Neural crest cell (in vitro differentiated cells): Measurements from ENCODE around the gene GARIN5B. TPM values are rescaled to one million over a fixed set of nuclear protein-coding genes. Genes with fewer than 3 reads are reported as not detected.

Experiments used
- DNase-seq: peaks from one replicate; pipeline ENCODE4 v3.0.0; 2021; ENCODE audit warnings: low read depth, mixed read lengths, low spot score
- H3K27ac Mint-ChIP-seq: one replicate; pipeline ENCODE4 v1.8.0; 2021; ENCODE audit warnings: mild to moderate bottlenecking, mixed read lengths; ENCODE audit not compliant: unreplicated experiment
- H3K27me3 Mint-ChIP-seq: 2 replicates; pipeline ENCODE4 v1.8.0; 2021; ENCODE audit warnings: low read depth, mild to moderate bottlenecking, mixed read lengths
- H3K36me3 Mint-ChIP-seq: 2 replicates; pipeline ENCODE4 v1.8.0; 2021; ENCODE audit warnings: low read depth, mild to moderate bottlenecking, mixed read lengths
- H3K4me1 Mint-ChIP-seq: 2 replicates; pipeline ENCODE4 v1.8.0; 2021; ENCODE audit warnings: mixed read lengths
- H3K4me3 Mint-ChIP-seq: one replicate; pipeline ENCODE4 v1.8.0; 2021; ENCODE audit warnings: mild to moderate bottlenecking, mixed read lengths
- H3K9me3 Mint-ChIP-seq: 2 replicates; pipeline ENCODE4 v1.8.0; 2021; ENCODE audit warnings: mixed read lengths
- CTCF ChIP-seq: fragments of 200-600 bp; sonication (generic); conservative IDR thresholded peaks from 2 replicates; pipeline ENCODE4 v1.5.0; 2021; ENCODE audit warnings: antibody characterized with exemption, mild to moderate bottlenecking
- total RNA-seq: library from RNA; stranded (reverse); gene quantifications from 2 replicates; pipeline ENCODE4 v1.2.1, GENCODE V29; 2021

GARIN5B gene
- total RNA-seq, 1 donor from 2014 or later: not detected

GRCh38 chr19:55391191-55391670 lies 28.2 kb upstream of the GARIN5B start:
- H3K9me3 Mint-ChIP-seq: no peaks in the 10 kb centered on the region
- peaks cover 59% of the 10 kb centered on the region for H3K4me1 Mint-ChIP-seq
- TF ChIP-seq CTCF: no peak
- DNase-seq: no peak
- peak overlapping the region; percentile 80 for H3K4me3 Mint-ChIP-seq
- H3K36me3 Mint-ChIP-seq: peaks cover 7% of the 10 kb centered on the region
- peaks cover 3% of the 10 kb centered on the region for H3K27me3 Mint-ChIP-seq
- H3K27ac Mint-ChIP-seq: no peak overlapping the region

- Mint-ChIP-seq H3K4me1 (peaks cover 65% of the 10 kb centered on the region), H3K27ac (no peak overlapping the region), H3K9me3 (no peaks in the 10 kb centered on the region), H3K36me3 (peaks cover 10% of the 10 kb centered on the region), H3K4me3 (peak overlapping the region; percentile 80), H3K27me3 (peaks cover 6% of the 10 kb centered on the region)
- DNase-seq: no peak
- no peak for TF ChIP-seq CTCF
Observed at GRCh38 chr19:55390461-55390880, 27.4 kb upstream of the GARIN5B start.

- no peak overlapping the region for H3K27ac Mint-ChIP-seq
- peaks cover 10% of the 10 kb centered on the region for H3K36me3 Mint-ChIP-seq
- peak overlapping the region; percentile 80 for H3K4me3 Mint-ChIP-seq
- no peaks in the 10 kb centered on the region for H3K9me3 Mint-ChIP-seq
- TF ChIP-seq CTCF: no peak
- no peak for DNase-seq
- peaks cover 6% of the 10 kb centered on the region for H3K27me3 Mint-ChIP-seq
- H3K4me1 Mint-ChIP-seq: peaks cover 74% of the 10 kb centered on the region
Observed at GRCh38 chr19:55389386-55390317, 26.6 kb upstream of the GARIN5B start.

- H3K36me3 Mint-ChIP-seq: peaks cover 10% of the 10 kb centered on the region
- H3K9me3 Mint-ChIP-seq: no peaks in the 10 kb centered on the region
- no peak for TF ChIP-seq CTCF
- H3K27ac Mint-ChIP-seq: no peak overlapping the region
- peaks cover 3% of the 10 kb centered on the region for H3K27me3 Mint-ChIP-seq
- peaks cover 71% of the 10 kb centered on the region for H3K4me1 Mint-ChIP-seq
- DNase-seq: no peak
- peak overlapping the region; percentile 100 for H3K4me3 Mint-ChIP-seq
Observed at GRCh38 chr19:55387736-55388497, 24.9 kb upstream of the GARIN5B start.

GRCh38 chr19:55386493-55386971 lies 23.5 kb upstream of the GARIN5B start:
- Mint-ChIP-seq H3K27ac (peak overlapping the region; percentile 99), H3K9me3 (no peaks in the 10 kb centered on the region), H3K27me3 (peaks cover 8% of the 10 kb centered on the region), H3K36me3 (peaks cover 10% of the 10 kb centered on the region), H3K4me1 (peaks cover 57% of the 10 kb centered on the region), H3K4me3 (peak overlapping the region; percentile 100)
- DNase-seq: no peak
- no peak for TF ChIP-seq CTCF
